ENCODE results near the gene DCT.

The DCT gene

DNA sequence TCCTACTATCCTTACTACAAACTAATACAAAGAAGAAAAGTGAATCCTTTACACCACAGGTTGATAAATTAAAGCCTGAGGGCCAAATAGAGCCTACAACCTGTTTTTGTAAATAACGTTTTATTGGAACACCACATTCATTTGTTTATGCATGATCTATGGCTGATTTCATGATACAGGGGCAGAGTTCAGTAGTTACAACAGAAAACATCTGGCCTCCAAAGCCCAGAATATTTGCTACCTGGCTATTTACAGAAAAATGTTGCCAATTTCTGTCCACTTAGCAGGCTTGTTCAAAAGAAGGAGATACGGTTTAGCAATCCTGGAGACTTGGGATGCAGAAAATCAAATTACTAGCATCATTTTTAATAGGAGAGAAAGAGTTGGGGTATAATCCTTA, 24.1 kb downstream of the DCT start:
- TF ChIP-seq, protein P1, sequence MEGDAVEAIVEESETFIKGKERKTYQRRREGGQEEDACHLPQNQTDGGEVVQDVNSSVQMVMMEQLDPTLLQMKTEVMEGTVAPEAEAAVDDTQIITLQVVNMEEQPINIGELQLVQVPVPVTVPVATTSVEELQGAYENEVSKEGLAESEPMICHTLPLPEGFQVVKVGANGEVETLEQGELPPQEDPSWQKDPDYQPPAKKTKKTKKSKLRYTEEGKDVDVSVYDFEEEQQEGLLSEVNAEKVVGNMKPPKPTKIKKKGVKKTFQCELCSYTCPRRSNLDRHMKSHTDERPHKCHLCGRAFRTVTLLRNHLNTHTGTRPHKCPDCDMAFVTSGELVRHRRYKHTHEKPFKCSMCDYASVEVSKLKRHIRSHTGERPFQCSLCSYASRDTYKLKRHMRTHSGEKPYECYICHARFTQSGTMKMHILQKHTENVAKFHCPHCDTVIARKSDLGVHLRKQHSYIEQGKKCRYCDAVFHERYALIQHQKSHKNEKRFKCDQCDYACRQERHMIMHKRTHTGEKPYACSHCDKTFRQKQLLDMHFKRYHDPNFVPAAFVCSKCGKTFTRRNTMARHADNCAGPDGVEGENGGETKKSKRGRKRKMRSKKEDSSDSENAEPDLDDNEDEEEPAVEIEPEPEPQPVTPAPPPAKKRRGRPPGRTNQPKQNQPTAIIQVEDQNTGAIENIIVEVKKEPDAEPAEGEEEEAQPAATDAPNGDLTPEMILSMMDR (conservative IDR thresholded peaks at IDR 0.05; ENCODE audit: low read length) = no peak
- no peak overlapping the region for H3K4me3 ChIP-seq (ENCODE audit: low read length)
- no peak for DNase-seq (ENCODE audit: low read depth)

DNA sequence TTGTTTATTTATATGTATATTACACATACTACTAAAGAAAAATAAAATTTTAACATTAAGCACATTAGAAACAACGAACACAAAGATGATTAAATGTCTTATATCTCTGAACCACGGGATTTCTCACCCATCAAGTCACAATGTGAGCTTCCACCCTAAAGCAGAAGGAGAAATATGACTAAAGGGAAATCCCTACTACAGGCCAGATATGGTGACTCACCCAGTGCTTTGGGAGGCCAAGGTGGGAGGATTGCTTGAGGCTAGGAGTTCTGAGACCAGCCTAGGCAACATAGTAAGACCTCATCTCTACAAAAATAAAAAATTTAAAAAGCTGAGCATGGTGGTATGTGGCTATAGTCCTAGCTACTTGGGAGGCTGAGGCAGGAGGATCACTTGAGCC, 24.6 kb downstream of the DCT start:
- no peak overlapping the region for H3K4me3 ChIP-seq (ENCODE audit: low read length)
- TF ChIP-seq, protein P1 (conservative IDR thresholded peaks at IDR 0.05; ENCODE audit: low read length) = no peak
- DNase-seq (ENCODE audit: low read depth) = no peak

DNA sequence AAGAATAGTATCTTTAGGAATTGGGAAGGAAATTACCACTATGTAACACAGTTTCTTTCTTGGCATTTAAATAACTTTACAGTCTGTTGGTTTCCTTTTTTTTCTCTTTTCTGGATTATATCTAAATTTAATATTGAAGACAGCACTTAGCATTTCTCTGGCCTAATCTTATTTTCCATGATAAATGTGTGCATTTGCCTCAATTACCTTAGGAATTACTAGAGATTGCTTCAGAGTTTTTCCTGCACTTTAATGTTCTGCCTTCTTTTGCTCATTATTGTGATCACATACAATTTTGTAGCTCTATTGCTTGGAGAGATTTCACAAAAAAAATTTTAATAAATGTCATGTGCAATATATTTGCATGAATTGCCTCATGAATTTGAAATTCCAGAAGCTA, 25.1 kb downstream of the DCT start:
- no peak overlapping the region for H3K4me3 ChIP-seq (ENCODE audit: low read length)
- DNase-seq (ENCODE audit: low read depth) = no peak
- TF ChIP-seq, protein P1 (conservative IDR thresholded peaks at IDR 0.05; ENCODE audit: low read length) = no peak

DNA sequence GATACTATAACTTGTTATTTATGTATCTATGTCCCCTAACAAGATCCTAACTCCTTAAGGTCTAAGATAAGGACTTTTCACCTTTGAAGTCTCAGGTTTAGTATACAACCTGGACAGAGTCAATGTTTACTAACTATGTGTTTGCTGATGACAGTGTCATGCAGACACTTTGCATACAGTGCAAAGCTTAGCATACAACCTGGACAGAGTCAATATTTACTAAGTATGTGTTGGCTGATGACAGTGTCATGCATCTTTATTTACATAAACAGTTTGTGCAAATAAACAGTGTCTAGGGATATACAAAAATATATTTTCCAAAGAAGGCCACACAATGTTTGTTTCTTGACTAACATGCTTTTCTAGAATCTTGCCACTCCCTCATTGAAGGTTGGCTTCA, 34.7 kb downstream of the DCT start:
- no peak overlapping the region for H3K4me3 ChIP-seq (ENCODE audit: low read length)
- no peak for DNase-seq (ENCODE audit: low read depth)
- TF ChIP-seq, protein P1 (conservative IDR thresholded peaks at IDR 0.05; ENCODE audit: low read length) = no peak

DNA sequence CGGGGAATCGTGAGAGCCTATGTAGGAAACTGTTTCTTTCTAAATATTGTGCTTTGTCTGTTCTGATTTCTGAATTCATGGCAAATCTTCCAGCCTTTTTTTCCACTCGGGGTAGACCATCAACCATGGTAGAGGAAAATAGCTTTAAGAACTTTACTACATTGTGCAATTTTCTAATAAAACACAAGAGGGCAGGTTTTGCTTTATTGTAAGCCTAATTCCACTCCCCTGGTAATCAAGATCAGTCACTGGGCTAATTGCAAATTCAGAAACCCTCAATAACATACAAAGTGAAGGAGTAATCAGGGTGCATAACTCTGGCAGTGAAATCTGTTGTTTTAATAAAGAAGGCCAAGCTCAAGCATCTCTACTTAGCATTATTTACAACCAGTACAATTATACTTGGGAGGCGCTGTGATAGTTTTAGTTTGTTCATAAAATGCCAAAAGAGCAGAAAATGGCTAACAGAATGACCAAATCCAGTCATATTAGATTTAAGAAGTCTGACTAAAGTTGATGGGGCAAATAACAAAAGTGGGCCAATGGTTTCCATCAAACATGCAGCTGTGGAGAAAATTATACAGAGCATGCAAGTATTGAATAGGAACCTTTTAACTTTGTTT, 43.8 kb downstream of the DCT start:
- peak; percentile 59 for DNase-seq (ENCODE audit: low read depth)
- H3K4me3 ChIP-seq (ENCODE audit: low read length) = no peak overlapping the region
- TF ChIP-seq, protein P1 (conservative IDR thresholded peaks at IDR 0.05; ENCODE audit: low read length) = peak; percentile 76

DNA sequence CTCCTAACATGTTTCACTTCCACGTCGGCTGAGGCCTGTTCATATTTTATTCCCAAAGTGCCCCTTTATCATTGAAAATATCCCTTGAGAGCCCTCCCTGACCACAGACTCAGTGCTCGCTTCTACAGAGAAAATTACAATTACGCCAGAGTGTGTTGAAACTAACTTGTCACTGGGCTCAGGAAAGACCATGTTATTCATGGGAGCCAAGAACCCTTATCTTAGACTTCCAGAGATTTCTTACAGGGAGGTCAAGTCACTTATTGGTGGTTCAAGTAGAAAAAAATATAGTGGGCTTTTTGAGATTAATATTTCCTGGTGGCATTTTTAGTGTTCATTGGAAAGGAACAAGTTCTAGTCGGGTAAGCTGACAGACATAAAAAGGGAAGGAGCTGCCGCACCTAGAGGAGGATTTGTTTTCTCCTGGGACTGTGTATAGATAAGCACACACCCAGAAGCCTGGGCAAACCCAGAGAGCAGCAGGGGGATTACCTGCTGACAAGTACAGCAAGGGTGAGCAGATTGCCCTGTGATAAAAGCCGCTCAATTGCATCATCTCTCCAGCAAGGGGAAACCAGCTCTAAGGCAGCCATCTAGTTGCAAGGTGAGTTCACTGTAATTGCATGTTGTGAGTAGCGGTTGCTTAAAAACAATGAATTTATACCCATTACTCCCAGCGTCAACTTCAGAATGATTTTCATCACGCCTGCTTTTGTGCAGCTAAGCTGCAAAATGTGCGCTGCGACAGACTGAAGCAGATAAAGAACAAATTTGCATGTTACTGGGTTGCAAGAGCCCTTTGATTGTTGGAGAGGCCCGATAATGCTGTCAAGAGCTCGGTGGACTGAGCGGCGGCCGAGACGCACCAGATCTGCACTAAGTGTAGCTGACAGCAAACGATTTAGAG, 46.2 kb downstream of the DCT start:
- DNase-seq (ENCODE audit: low read depth) = no peak

More for the DNA sequence above, 46.2 kb downstream of the DCT start:
- TF ChIP-seq, protein P1 (conservative IDR thresholded peaks at IDR 0.05; ENCODE audit: low read length) = no peak
- H3K4me3 ChIP-seq (ENCODE audit: low read length) = no peak overlapping the region

Data from AG10803 (cell line).